Urinary bladder (tissue), 4 donors: ENCODE measurements around the gene ZNF444. TPM values are rescaled to one million over a fixed set of nuclear protein-coding genes. Genes with fewer than 3 reads are reported as not detected.

Experiments used
- DNase-seq: peaks from one replicate; pipeline ENCODE4 v3.0.0-alpha.2; 2015; ENCODE audit errors: extremely low spot score
- H3K27ac ChIP-seq: one replicate; pipeline ENCODE4 v1.5.1; 2013; ENCODE audit warnings: low read depth, mild to moderate bottlenecking, moderate library complexity
- H3K36me3 ChIP-seq: one replicate; pipeline ENCODE4 v1.6.1; 2013; ENCODE audit warnings: mild to moderate bottlenecking, moderate library complexity; ENCODE audit not compliant: insufficient read depth
- H3K4me1 ChIP-seq: one replicate; pipeline ENCODE4 v1.6.1; 2013; ENCODE audit warnings: mild to moderate bottlenecking, moderate library complexity; ENCODE audit not compliant: insufficient read depth
- H3K4me3 ChIP-seq: one replicate; pipeline ENCODE4 v1.5.1; 2013; ENCODE audit warnings: low read depth, low read length
- WGBS: extraction: QIAGEN DNeasy Blood & Tissue Kit; methylation state at CpG from one replicate; pipeline ENCODE4 v1.1.7; 2013; 5-methylcytosine and 5-hydroxymethylcytosine counted together
- polyA plus RNA-seq: library from polyadenylated mRNA; stranded (reverse); fragments of 200-250 nt; gene quantifications from one replicate; pipeline ENCODE4 v1.2.3, GENCODE V29; 2013
- total RNA-seq: library from RNA; depleted of rRNA; stranded (reverse); fragments of >200 nt; gene quantifications from one replicate; pipeline ENCODE4 v1.2.3, GENCODE V29; 2014
- donor health status: healthy with polysubstance abuse.
- donor health status: healthy.

ZNF444 gene
- total and polyA plus RNA-seq, 2 donors, result 11.7 to 44.5 TPM

DNA sequence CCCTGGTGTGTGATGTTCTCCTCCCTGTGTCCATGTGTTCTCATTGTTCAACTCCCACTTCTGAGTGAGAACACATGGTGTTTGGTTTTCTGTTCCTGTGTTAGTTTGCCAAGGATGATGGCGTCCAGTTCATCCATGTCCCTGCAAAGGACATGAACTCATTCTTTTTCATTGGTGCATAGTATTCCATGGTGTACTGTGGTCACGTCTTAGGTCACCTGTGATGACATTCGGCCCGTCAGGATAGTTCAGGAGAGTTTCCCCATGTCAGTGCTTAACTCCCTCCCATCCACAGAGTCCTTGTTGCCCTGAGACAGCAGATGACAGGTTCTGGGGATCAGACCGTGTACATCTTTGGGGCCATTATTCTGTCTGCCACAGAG is 8.6 kb downstream of the ZNF444 start:
- H3K4me3 ChIP-seq, result no peak overlapping the region
- no peak for DNase-seq
- no peak overlapping the region for H3K27ac ChIP-seq
- H3K36me3 ChIP-seq, result peaks cover 4% of the 10 kb centered on the region
- 93% methylated on average over 5 of the region's 5 CpGs for WGBS
- H3K4me1 ChIP-seq, result no peaks in the 10 kb centered on the region

DNA sequence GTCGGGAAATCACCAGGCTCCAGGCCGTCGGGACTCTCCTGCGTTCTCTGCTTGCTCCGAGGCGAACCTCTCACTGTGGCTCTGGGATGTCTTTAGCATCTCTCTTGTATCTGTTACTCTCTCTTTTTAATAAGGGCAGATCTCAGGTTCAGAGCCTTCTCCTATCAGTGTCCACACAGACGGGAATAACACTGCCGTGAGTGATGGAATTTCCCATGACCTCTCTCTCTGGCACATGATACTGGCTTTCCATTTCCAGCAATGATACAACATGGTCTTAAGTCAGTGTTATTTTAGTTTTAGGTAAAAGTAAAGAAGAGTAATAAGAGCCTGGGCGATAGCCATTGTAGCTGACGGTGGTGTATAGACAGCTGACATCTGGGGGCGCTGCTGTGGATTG is 9.3 kb downstream of the ZNF444 start:
- 88% methylated on average over 11 of the region's 11 CpGs for WGBS

DNA sequence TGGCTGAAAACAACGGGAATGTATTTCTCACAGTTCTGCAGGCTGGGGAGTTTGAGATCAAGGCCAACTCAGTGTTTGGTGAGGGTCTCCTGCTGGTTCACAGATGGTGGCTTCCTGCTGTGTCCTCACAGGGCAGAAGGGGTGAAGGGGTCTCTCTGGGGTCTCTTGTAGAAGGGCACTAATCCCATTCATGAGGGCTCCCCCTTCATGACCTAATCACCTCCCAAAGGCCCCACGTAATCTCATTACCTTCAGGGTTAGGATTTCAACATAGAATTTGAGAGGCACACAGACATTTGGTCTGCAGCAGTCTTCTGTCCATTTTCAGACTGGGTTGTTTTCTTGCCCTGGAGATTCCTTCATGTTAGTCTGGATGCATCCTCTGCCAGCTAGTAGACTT is 11.6 kb downstream of the ZNF444 start:
- no peak for DNase-seq
- Histone ChIP-seq H3K4me1 (no peaks in the 10 kb centered on the region), H3K36me3 (no peaks in the 10 kb centered on the region), H3K27ac (no peak overlapping the region), H3K4me3 (no peak overlapping the region)
- WGBS, result 83% methylated on average over 2 of the region's 2 CpGs

More for the DNA sequence above, 9.3 kb downstream of the ZNF444 start:
- no peak overlapping the region for H3K27ac ChIP-seq
- H3K4me1 ChIP-seq, result no peaks in the 10 kb centered on the region
- H3K36me3 ChIP-seq, result peaks cover 4% of the 10 kb centered on the region
- no peak overlapping the region for H3K4me3 ChIP-seq
- no peak for DNase-seq

DNA sequence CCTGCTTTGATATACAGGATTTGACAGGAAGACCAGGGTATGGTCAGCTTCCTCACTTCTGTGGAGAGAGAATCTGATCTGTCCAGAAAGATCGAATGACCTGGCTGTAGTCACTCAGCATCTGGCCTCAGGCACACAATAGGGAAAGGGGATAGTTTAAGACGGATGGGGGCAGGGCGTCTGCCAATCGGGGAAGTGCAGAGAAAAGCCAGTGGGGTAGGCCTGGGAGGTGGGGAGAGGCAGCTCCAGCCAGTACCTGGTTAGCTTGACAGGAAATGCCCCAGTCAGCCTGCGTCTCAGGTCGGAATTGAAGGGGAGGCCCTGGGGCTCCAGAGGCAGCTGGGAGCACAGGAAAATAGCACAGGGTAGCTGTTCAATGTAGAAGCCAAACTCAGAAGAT is 12.4 kb downstream of the ZNF444 start:
- H3K27ac ChIP-seq, result no peak overlapping the region
- WGBS, result 42% methylated on average over 6 of the region's 6 CpGs
- no peak for DNase-seq
- H3K36me3 ChIP-seq, result peaks cover 4% of the 10 kb centered on the region
- H3K4me1 ChIP-seq, result no peaks in the 10 kb centered on the region
- no peak overlapping the region for H3K4me3 ChIP-seq

DNA sequence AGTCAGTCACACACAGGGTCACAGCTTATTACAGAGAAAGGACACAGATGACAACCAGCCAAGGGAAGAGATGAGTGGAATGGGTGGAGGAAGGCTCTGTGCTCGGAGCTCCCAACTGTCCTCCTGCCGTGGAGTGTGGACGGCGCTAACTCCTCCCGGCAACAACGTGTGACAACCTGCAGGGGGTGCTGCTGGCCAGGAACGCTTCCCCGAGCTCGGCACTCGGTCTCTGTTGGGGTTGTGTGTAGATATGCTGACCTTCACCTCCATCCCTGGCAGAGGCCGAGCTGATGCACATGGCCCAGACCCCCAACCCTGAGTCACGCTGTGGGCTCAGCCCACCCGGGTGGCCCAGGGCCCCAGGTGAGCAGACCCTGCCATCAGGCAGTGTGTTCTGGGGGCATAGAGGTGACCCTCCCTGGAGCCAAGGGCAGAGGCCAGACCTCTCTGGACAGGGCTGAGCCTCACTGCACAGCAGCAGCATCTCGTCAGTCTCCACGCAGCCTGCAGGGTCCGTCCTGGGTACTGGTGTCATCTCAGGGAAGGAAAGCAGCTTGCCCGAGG is 14.1 kb downstream of the ZNF444 start:
- Histone ChIP-seq H3K4me3 (no peak overlapping the region), H3K27ac (no peak overlapping the region), H3K36me3 (peaks cover 10% of the 10 kb centered on the region), H3K4me1 (no peaks in the 10 kb centered on the region)
- 72% methylated on average over 17 of the region's 17 CpGs for WGBS
- DNase-seq, result no peak

DNA sequence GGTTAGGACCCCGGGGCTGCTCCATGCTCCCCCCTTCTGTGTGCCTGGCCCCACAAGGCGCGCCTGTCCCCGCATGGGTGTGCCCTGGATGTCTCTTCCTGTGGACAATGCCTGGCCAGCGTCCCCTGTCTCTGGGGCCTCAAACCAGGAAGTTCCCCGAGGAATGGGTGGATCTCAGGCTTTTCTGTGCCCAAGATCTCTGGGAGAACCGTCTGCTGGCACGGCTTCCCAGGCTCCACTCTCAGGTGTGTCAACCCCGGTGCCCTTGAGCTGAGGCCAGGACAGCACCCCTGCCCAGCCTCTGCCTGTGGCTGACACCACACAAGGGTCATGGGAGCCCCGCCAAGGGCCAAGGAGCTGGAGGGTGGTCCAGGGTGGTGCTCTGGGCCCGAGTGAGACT is 15.7 kb downstream of the ZNF444 start:
- WGBS, result 81% methylated on average over 11 of the region's 11 CpGs
- H3K4me1 ChIP-seq, result no peaks in the 10 kb centered on the region
- no peak for DNase-seq
- no peak overlapping the region for H3K4me3 ChIP-seq
- no peak overlapping the region for H3K27ac ChIP-seq
- peaks cover 10% of the 10 kb centered on the region for H3K36me3 ChIP-seq

DNA sequence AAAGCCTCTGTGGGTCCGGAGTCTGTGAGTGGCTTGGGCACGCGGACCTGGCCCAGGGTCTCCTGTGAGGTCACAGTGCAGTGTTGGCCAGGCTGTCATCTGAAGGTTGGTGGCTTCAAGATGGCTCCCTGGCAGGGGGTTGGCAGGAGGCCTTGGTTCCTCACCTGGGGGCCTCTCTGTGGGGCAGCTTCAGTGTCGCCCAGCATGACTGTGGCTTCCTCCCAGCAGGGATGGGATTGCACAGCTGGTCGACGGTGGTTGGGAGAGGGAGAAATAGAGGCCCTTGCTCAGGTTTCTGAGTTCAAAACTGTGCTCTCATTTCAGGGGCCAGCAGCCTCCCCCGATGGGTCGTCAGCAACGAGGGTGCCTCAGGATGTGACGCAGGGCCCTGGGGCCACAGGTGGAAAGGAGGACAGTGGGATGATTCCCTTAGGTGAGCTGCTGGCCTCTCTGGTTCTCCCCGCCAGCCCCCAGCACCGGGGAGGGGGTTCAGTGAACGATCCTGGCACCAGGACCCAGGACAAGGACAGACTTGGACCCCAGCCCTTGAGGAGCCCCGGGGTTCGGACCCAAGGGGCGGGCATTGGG is 17.2 kb downstream of the ZNF444 start:
- no peak for DNase-seq
- H3K4me1 ChIP-seq, result no peaks in the 10 kb centered on the region
- 94% methylated on average over 16 of the region's 16 CpGs for WGBS
- no peak overlapping the region for H3K4me3 ChIP-seq
- no peak overlapping the region for H3K27ac ChIP-seq
- H3K36me3 ChIP-seq, result peaks cover 10% of the 10 kb centered on the region

DNA sequence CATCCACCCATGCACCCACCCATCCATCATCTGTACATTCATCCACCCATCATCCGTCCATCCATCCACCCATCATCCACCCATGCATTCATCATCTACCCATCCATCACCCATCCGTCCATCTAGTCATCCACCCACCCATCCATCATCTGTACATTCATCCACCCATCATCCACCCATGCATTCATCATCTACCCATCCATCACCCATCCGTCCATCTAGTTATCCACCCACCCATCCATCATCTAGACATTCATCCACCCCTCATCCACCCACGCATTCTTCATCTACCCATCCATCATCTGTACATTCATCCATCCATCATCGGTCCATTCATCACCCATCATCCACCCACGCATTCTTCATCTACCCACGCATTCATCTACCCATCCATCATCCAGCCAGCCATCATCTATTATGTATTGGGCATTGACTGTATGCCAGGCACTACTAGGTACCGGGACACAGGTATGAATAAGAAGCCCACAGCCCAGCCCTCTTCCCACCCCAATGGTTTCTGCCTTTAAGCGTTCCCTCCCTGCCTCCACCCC is 18.0 kb downstream of the ZNF444 start:
- no peak overlapping the region for H3K27ac ChIP-seq
- WGBS, result 95% methylated on average over 9 of the region's 9 CpGs
- peaks cover 10% of the 10 kb centered on the region for H3K36me3 ChIP-seq
- DNase-seq, result no peak
- no peaks in the 10 kb centered on the region for H3K4me1 ChIP-seq
- no peak overlapping the region for H3K4me3 ChIP-seq

DNA sequence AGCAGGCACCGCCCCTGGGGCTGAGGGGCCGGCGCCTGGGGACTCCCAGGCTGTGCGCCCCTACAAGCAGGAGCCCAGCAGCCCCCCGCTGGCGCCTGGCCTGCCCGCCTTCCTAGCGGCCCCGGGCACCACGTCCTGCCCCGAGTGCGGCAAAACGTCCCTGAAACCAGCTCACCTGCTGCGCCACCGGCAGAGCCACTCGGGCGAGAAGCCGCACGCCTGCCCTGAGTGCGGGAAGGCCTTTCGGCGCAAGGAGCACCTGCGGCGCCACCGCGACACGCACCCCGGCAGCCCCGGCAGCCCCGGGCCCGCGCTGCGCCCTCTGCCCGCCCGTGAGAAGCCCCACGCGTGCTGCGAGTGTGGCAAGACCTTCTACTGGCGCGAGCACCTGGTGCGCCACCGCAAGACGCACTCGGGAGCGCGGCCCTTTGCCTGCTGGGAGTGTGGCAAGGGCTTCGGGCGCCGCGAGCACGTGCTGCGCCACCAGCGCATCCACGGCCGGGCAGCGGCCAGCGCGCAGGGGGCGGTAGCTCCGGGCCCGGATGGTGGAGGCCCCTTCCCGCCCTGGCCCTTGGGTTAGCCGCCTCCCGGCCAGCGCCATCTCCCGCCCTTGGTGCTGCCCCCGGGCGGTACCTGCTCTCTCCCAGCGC is 18.7 kb downstream of the ZNF444 start:
- peaks cover 10% of the 10 kb centered on the region for H3K36me3 ChIP-seq
- 97% methylated on average over 69 of the region's 69 CpGs for WGBS

DNA sequence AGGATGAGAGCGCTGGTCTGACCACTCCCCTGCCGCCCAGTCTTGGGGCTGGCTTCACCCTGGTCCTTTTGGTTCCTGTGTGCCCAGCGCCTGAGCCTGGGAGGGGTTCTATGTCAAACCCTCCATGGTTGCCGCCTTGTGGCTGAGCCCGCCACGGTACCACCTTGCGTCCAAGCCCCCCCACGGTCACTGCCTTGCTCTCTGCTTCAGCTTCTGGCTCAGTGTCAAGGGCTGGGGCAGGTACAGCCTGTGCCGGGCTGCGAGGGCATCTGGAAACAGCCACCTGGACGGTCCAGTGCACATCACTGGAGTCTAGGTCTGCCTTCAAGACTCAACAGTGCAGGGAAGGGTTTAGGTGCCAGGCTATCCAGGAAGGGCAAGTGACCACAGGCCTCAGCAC is 20.4 kb downstream of the ZNF444 start:
- 93% methylated on average over 11 of the region's 11 CpGs for WGBS
- Histone ChIP-seq H3K4me3 (no peak overlapping the region), H3K4me1 (no peaks in the 10 kb centered on the region), H3K27ac (no peak overlapping the region), H3K36me3 (peaks cover 10% of the 10 kb centered on the region)
- no peak for DNase-seq

More for the DNA sequence above, 18.7 kb downstream of the ZNF444 start:
- Histone ChIP-seq H3K4me3 (no peak overlapping the region), H3K27ac (no peak overlapping the region), H3K4me1 (no peaks in the 10 kb centered on the region)
- DNase-seq, result no peak

DNA sequence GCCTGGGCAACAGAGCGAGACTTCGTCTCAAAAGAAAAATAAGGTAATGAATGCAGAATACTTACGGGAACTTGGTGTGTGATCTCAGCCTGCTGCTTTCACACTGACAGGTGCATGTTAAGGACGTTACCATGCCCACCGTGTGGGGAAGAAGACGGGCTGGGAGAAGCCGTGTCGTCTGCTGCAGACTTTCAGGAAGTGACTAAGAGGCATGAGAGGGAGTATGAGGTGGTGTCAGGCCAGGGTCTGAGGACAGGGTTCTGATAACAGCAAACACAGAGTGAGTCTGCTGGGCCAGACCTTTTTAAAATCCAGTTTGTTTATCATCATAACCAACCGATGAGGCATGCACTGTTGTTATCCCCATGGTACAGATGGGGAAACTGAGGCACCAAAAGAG is 21.2 kb downstream of the ZNF444 start:
- peaks cover 10% of the 10 kb centered on the region for H3K36me3 ChIP-seq
- 62% methylated on average over 9 of the region's 9 CpGs for WGBS

DNA sequence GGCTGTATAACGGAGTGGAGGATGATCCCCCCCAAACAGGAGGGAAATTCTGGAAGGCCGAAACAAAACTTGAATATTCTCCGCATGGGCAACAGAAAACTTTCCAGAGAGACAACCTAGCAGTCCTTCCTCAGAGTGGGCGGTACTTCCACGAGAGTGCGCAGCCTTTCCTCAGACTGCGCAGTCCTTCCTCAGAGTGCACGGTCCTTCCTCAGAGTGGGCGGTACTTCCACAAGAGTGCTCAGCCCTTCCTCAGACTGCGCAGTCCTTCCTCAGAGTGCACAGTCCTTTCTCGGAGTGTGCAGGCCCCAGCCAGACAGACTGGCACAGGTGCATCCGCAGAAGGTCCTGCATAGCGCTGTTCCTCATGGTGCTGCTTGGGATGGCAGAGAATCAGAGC is 22.0 kb downstream of the ZNF444 start:
- no peak overlapping the region for H3K27ac ChIP-seq
- WGBS, result 87% methylated on average over 13 of the region's 13 CpGs

More for the DNA sequence above, 21.2 kb downstream of the ZNF444 start:
- no peak for DNase-seq
- Histone ChIP-seq H3K4me1 (no peaks in the 10 kb centered on the region), H3K27ac (no peak overlapping the region), H3K4me3 (no peak overlapping the region)

DNA sequence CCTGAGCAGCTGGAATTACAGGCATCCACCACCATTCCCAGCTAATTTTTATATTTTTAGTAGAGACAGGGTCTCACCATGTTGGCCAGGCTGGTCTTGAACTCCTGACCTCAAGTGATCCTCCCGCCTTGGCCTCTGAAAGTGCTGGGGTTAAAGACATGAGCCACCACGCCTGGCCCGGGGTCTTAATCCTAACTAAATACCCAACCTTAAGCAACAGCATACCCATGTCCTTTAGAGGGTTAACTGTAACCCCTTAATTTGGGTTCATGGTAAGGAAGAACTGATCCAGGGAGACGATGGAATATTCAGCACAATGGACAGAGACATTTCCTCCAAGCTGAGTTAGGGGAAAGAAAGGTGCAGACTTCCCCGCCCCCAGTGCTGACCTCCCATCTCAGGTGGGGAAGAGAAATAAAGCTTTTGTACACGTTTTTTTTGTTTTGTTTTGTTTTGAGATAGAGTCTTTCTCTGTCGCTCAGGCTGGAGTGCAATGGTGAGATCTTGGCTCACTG is 26.0 kb downstream of the ZNF444 start:
- Histone ChIP-seq H3K4me1 (no peaks in the 10 kb centered on the region), H3K36me3 (no peaks in the 10 kb centered on the region), H3K27ac (no peak overlapping the region), H3K4me3 (no peak overlapping the region)
- DNase-seq, result no peak
- 40% methylated on average over 7 of the region's 7 CpGs for WGBS

More for the DNA sequence above, 22.0 kb downstream of the ZNF444 start:
- no peaks in the 10 kb centered on the region for H3K4me1 ChIP-seq
- DNase-seq, result no peak
- no peak overlapping the region for H3K4me3 ChIP-seq
- H3K36me3 ChIP-seq, result peaks cover 9% of the 10 kb centered on the region

DNA sequence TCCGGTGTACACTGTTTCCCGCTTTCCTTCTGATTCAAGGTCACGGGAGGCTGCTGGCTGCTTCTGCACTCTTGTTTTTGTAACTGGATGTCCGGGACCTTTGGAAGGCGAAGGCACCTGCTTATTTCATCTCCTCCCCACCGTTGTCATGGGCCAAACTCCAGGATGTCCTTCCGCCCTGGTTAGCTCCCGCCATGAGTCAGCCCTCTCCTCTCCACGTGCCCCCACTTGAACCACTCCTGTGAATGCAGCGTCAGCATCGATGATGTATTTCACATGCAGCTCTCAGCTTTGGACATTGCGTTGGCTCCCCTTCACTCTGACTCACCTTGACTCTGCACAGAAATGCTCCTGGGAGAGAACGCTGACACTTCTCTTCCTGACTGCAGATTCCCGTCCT is 29.2 kb downstream of the ZNF444 start:
- Histone ChIP-seq H3K27ac (no peak overlapping the region), H3K4me3 (no peak overlapping the region), H3K4me1 (no peaks in the 10 kb centered on the region), H3K36me3 (no peaks in the 10 kb centered on the region)
- 73% methylated on average over 14 of the region's 14 CpGs for WGBS
- no peak for DNase-seq
